Bronchial epithelial cell (primary cell): Measurements from ENCODE around the gene CACNB4. TPM values are rescaled to one million over a fixed set of nuclear protein-coding genes. Genes with fewer than 3 reads are reported as not detected.

Experiments
- DNase-seq: peaks from one replicate; pipeline ENCODE4 v3.0.0-alpha.2; 2010; ENCODE audit warnings: low read depth
- FAIRE-seq: peaks from 2 replicates; lab custom pipeline; 2011; peaks lifted over from hg19 to GRCh38; lab: Jason Lieb, UNC
- H3K27me3 ChIP-seq: 2 replicates; pipeline ENCODE4 v1.5.1; 2011; ENCODE audit warnings: low read length; ENCODE audit not compliant: control insufficient read depth, insufficient read depth
- H3K36me3 ChIP-seq: 2 replicates; pipeline ENCODE4 v1.5.1; 2011; ENCODE audit warnings: low read length; ENCODE audit not compliant: control insufficient read depth, insufficient read depth
- H3K4me3 ChIP-seq: 2 replicates; pipeline ENCODE4 v1.5.1; 2011; ENCODE audit warnings: mild to moderate bottlenecking, low read depth, low read length, control low read depth
- total RNA-seq: library from RNA; depleted of rRNA; stranded (reverse); fragments of >200 nt; gene quantifications from 2 replicates; pipeline ENCODE4 v1.2.1, GENCODE V29; 2014
- TF ChIP-seq, protein P1 (sequence below): IDR thresholded peaks from 2 replicates; pipeline ENCODE4 v1.5.1; 2011; ENCODE audit warnings: mild to moderate bottlenecking, moderate library complexity, low read length, control low read depth, inconsistent platforms; ENCODE audit not compliant: insufficient read depth, severe bottlenecking

Gene CACNB4
- total RNA-seq, 1 donor from 2014 or later: 0.53 TPM

DNA sequence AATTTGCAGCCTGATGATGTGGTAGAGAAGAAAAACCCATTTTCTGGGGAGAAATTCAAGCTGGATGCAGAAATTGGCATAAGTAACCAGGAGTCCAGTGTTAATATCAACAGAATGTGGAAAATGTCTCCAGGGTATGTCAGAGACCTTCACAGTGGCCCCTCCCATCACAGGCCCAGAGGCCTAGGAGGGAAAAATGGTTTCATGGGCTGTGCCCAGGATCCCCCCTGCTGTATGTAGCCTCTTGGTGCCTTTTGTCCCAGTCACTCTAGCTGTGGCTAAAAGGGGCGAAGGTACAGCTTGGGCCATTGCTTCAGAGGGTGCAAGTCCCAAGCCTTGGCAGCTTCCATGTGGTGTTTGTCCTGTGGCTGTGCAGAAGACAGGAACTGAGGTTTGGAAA lies 40.2 kb downstream of the CACNB4 start:
- DNase-seq (no peak), FAIRE-seq (no peak)
- Histone ChIP-seq H3K4me3 (no peak overlapping the region), H3K36me3 (no peaks in the 10 kb centered on the region), H3K27me3 (no peaks in the 10 kb centered on the region)
- TF ChIP-seq, protein P1, sequence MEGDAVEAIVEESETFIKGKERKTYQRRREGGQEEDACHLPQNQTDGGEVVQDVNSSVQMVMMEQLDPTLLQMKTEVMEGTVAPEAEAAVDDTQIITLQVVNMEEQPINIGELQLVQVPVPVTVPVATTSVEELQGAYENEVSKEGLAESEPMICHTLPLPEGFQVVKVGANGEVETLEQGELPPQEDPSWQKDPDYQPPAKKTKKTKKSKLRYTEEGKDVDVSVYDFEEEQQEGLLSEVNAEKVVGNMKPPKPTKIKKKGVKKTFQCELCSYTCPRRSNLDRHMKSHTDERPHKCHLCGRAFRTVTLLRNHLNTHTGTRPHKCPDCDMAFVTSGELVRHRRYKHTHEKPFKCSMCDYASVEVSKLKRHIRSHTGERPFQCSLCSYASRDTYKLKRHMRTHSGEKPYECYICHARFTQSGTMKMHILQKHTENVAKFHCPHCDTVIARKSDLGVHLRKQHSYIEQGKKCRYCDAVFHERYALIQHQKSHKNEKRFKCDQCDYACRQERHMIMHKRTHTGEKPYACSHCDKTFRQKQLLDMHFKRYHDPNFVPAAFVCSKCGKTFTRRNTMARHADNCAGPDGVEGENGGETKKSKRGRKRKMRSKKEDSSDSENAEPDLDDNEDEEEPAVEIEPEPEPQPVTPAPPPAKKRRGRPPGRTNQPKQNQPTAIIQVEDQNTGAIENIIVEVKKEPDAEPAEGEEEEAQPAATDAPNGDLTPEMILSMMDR: no peak

DNA sequence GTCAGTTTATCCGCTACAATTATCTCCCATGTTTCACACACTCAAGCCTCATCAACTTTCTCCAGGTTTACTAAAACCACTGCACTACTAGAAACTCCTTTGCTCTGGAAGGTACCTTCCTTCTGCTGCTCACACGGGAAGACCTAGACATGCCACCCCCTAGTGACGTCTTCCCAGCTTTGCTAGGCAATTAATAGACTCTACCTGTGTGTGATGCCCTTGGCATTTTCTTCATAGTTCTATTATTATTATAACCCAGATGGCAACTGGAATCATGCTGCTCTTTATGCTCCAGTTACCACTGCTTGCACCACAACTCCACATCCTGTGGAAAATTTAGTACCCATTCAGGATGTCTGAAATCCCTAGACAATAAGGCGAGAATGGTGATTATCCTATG lies 42.4 kb downstream of the CACNB4 start:
- TF ChIP-seq, protein P1: no peak
- Histone ChIP-seq H3K36me3 (no peaks in the 10 kb centered on the region), H3K4me3 (no peak overlapping the region), H3K27me3 (no peaks in the 10 kb centered on the region)
- FAIRE-seq: no peak
- no peak for DNase-seq

DNA sequence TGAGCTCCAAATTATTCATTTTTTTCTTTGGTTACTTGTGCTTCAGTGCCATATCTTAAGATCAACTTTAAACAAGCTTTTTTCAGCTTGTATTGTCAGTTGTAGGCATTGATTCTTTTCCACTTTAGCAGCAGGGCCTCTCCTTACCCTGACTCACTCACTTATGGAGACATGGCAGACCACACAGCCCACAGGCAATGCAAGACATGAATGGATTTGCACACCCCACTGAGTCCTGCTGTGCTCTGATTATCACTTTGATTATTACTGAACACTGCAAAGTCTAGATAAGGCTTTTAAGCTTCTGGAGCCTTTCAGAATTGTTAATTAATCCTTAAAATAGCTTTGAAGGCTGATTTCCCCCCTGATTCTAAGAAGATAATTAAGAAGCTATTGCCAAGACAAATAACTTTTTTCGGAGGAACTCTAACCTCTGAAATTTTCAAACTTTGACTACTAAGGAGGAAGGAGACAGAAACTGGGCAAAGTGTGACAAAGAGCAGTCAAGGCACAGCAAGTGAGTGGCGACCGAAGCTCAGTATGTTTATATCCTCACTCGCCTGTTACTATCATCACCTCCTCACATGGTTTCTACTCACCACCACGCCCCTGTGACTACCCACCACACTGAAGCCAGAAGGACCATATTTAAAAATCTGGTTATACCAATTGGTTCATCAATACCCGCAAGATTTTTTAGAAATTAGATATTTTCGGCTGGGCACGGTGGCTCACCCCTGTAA lies 43.3 kb downstream of the CACNB4 start:
- FAIRE-seq (no peak), DNase-seq (peak; percentile 71)
- Histone ChIP-seq H3K27me3 (peaks cover 2% of the 10 kb centered on the region), H3K36me3 (no peaks in the 10 kb centered on the region), H3K4me3 (no peak overlapping the region)
- TF ChIP-seq, protein P1: no peak

DNA sequence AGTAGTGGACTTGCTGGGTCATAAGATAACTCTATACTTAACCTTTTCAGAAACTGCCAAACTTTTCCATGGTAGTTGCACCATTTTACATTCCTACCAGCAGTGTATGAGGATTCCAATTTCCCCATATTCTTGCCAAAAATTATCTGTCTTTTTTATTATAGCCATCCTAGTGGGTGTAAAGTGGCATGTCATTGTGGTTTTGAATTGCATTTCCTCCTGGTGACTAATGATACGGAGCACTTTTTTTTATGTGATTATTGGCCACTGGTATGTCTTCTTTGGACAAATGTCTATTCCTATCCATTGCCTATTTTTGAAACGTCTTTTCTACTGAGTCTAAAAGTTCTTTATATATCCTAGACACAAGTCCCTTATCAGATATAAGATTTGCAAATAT lies 44.3 kb downstream of the CACNB4 start:
- Histone ChIP-seq H3K4me3 (no peak overlapping the region), H3K27me3 (peaks cover 2% of the 10 kb centered on the region), H3K36me3 (no peaks in the 10 kb centered on the region)
- FAIRE-seq (no peak), DNase-seq (peak; percentile 79)
- TF ChIP-seq, protein P1: no peak

DNA sequence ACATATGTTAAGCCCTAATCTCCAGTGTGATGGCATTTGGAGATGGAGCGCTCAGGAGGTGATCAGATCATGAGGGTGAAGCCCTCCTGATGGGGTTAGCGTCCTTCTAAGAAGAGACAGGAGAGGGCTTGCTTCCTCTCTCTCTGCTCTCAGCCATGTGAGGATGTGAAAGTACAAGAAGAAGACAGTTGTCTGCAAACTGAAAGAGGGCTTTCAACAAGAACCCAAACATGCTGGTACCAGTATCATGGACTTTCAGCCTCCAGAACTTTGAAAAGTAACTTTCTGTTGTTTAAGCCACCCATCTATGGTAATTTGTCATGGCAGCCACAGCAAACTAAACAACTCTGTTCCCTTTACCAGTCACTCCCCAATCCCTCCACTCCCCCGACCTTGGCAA lies 47.4 kb downstream of the CACNB4 start:
- no peak for FAIRE-seq
- no peaks in the 10 kb centered on the region for H3K36me3 ChIP-seq
- no peak for DNase-seq
- peaks cover 2% of the 10 kb centered on the region for H3K27me3 ChIP-seq
- TF ChIP-seq, protein P1: no peak
- no peak overlapping the region for H3K4me3 ChIP-seq

DNA sequence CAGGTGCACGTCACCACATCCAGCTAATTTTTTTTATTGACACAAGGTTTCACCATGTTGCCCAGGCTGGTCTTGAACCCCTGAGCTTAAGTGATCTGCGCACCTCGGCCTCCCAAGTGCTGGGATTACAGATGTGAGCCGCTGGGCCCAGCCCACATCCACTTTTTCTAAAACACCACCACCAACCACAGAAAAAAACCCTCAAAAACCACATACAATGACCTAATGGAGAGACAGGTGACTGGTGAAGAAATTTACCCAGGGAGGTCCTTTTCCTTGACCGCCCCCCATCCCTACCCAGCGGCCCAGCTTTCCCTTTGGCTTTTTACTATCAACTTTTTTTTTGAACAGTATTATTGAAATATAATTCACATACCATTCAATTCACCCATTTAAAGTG lies 47.9 kb downstream of the CACNB4 start:
- DNase-seq: no peak
- Histone ChIP-seq H3K4me3 (no peak overlapping the region), H3K36me3 (no peaks in the 10 kb centered on the region), H3K27me3 (peaks cover 2% of the 10 kb centered on the region)
- FAIRE-seq: no peak
- TF ChIP-seq, protein P1: no peak
